GM12801 (cell line): ENCODE results near the gene MAP1B.

Experiments used
- CTCF ChIP-seq: IDR thresholded peaks from one replicate; pipeline ENCODE4 v1.5.1; 2011; ENCODE audit warnings: control low read depth; ENCODE audit not compliant: insufficient read length; ENCODE audit errors: extremely low read depth

Gene MAP1B

GRCh38 chr5:72096602-72097188 is 10.6 kb upstream of the MAP1B start:
- TF ChIP-seq CTCF, result no peak

- TF ChIP-seq CTCF, result no peak
These were observed 5.4 kb upstream of the MAP1B start for GRCh38 chr5:72101828-72102227.

GRCh38 chr5:72106817-72107130 is 501 bp upstream of the MAP1B start:
- no peak for TF ChIP-seq CTCF

DNA sequence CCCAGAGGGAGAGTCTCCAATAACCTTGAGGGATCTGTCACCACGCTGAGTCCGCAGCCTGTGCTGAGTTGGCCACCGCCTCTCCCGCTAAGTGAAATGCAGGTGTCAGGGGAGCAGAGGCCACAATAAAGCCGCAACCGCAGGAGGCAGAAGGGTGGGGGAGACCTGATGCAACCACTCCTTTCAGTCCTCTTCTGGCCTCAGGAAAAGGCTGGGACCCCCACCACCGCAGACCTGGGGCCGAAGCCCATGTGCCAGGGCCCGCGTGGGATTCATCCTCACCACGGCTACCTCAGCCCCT is 576 bp downstream of the MAP1B start:
- TF ChIP-seq CTCF, result no peak

- no peak for TF ChIP-seq CTCF
These were observed 1.2 kb downstream of the MAP1B start for GRCh38 chr5:72108202-72109061.

GRCh38 chr5:72109062-72109411 is 1.8 kb downstream of the MAP1B start:
- TF ChIP-seq CTCF, result no peak

DNA sequence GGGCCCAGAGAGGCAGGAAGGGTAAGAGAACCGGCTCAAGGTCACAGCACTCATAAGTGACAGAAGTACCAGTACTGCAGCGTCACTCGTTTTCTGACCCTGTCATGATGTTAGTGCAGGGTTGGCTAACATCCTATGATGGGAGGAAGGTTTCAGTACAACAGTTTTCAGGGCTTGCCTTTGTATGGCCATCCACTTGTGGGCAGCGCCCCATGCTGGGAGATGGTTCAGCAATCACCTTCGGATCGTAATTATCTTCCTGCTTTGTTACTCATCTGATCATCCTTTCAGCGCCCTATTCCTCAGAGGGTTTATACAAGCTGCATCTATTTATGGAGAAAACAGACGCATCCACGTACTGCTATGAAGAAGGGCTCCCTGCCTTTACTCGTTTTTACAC is 2.4 kb downstream of the MAP1B start:
- TF ChIP-seq CTCF, result no peak
